HG02884 (cell line): Measurements from ENCODE around the gene IGFBP1.
"Not testable (repeated sequence)": the region's sequence is repeated elsewhere in the genome, so short reads cannot be mapped to it uniquely, and the experiment has no call there.

Experiments used
- ATAC-seq: cut with Tn5 transposase; IDR thresholded peaks from one replicate; pipeline ENCODE4 v1.9.1; 2021; ENCODE audit warnings: mild to moderate bottlenecking, moderate library complexity; ENCODE audit not compliant: unreplicated experiment

Gene IGFBP1

DNA sequence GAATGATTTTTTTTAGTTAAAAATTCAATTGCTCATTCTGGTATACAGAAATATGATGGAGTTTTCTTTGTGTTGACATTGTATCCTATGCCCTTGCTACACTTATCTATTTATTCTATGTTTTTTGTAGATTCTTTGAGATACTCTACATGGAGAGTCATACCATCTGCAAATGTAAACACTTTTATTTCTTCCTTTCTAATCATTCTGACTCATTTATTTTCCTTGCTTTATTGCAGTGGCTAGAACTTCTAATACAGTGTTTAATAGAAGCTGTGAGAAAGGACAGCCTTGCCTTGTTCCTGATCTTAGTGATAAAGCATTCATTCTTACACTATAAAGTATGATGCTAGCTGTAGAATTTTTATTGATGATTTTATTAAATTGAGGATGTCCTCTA is 42.7 kb downstream of the IGFBP1 start:
- ATAC-seq, result no peak

DNA sequence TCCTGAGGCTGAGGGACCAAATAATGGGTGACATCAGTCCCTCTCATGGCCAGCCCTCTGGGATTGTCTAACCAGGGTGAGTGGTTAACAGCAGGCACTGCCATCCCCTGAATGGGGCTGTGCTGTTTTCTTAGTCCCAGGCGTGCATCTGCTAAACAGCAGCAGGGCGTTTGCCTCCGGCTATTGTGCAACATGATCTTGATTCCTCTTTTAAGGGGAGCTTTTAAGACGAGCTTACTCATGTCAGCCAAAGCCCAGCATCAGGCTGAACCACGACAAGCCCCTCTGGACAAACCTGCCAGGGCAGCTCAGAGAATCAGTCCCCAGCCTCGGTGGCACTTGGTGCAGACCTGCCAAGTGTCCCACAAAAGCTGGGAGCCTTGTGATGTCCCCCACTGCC is 49.0 kb downstream of the IGFBP1 start:
- no peak for ATAC-seq

DNA sequence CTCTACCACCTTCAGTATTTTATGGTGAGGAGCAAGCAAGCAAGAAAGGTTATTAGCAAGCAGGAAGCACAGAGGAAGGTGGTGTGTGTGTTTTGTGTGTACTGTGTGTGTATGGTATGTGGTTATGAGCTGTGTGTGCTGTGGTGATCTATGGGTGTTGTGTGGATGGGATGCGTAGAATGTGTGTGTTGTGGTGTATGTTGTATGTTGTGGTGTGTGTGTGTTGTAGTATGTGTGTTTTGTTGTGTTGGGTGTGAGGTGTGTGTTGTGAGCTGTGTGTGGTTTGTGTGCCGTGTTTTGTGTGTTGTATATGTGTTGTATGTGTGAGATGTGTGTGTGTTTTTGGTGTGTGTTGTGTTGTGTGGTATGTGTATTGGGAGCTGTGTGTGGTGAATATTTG is 49.6 kb downstream of the IGFBP1 start:
- no peak for ATAC-seq

DNA sequence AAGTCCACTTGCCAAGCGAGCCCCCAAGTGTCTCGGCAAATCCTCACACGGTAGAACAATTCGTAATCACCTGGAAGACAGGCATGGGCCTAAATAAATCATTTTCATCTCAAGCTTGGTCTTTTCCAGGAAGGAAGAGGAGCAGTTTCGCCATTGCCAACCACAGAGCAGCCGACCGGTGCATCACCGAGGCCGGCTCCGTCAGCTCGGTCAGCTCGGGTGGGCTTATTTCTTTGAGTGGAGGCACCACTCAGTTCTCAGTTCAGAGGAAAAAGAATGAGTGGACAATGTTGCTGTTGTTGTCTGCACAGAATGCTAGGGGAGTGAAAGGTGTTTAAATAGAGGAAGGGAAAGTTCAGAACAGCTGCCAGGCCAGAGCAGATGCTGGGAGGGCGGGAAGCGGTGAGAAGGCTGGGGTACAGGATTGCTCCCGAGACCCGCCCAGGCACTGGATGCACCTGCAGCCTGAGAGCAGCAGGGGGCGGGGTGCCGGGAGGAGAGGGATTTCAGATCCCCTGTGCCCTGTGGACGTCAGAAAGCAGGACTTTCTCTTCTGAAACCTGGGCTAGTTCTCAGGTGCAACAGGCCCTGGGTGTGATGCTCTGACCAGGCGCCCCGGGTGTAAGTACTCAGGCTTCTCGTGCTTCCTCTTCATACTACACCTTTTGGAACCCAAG is 50.5 kb downstream of the IGFBP1 start:
- ATAC-seq, result no peak

DNA sequence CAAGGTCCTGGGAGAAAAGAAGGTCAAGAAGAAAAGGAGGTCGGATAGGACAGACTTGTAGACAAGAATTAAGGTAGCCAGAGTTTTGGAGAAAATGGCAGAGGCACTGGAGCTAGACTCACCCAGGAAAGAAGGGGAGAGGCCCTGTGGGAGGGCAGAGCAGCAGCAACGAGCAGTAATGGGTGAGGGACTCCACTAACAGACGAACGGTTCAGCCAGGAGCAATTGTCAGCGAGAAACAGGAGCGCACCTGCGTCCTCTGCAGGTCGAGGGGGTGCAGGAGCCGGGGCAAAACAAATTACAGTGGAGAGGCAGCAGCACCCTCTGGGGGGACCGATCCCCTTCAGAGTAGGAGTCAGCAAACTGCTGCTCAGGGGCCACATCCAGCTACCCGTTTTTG is 51.3 kb downstream of the IGFBP1 start:
- no peak for ATAC-seq

DNA sequence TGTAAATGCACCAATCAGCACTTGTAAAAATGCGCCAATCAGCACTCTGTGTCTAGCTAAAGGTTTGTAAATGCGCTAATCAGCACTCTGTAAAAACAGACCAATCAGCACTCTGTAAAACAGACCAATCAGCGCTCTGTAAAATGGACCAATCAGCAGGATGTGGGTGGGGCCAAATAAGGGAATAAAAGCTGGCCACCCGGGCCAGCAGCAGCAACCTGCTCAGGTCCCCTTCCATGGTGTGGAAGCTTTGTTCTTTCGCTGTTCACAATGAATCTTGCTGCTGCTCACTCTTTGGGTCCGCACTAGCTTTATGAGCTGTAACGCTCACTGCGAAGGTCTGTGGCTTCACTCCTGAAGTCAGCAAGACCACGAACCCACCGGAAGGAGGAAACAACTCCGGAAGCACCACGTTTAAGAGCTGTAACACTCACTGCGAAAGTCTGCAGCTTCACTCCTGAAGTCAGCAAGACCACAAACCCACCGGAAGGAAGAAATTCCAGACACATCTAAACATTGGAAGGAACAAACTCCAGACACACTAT is 52.0 kb downstream of the IGFBP1 start:
- not testable (repeated sequence) for ATAC-seq

DNA sequence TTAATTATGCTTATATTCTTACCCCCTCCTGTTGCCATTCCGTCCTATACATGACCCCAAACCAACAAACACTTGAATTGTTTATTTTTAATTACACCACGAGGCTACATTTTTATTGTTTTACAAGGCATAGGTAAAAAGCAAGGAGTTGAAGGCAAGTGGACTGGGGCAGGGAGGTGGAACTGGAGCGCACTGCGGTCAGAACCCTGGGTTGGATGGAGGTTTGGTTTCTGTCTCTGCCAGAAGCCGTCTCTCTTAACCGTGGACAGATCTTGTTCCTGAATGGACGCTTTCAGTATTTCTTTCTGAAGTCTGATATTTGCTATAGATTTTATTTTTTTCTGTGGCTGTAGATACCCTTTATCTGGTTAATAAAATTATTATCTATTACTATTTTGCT is 52.7 kb downstream of the IGFBP1 start:
- ATAC-seq, result no peak
